HFFc6 (cell line): ENCODE data around the gene RCN1. TPM values are rescaled to one million over a fixed set of nuclear protein-coding genes. Genes with fewer than 3 reads are reported as not detected.

Experiments used
- DNase-seq: peaks from one replicate; pipeline ENCODE4 v3.0.0-alpha.2; 2018
- H3K27ac Mint-ChIP-seq: 2 replicates; pipeline ENCODE4 v1.8.0; 2020; ENCODE audit warnings: mild to moderate bottlenecking, mixed read lengths
- H3K27me3 Mint-ChIP-seq: 2 replicates; pipeline ENCODE4 v1.8.0; 2021; ENCODE audit warnings: mild to moderate bottlenecking, moderate library complexity, mixed read lengths; ENCODE audit not compliant: insufficient read depth
- H3K36me3 Mint-ChIP-seq: 2 replicates; pipeline ENCODE4 v1.8.0; 2021; ENCODE audit warnings: low read depth, mixed read lengths
- H3K4me1 Mint-ChIP-seq: 2 replicates; pipeline ENCODE4 v1.8.0; 2020; ENCODE audit warnings: low read depth, mixed read lengths
- H3K4me3 Mint-ChIP-seq: 2 replicates; pipeline ENCODE4 v1.8.0; 2020; ENCODE audit warnings: mild to moderate bottlenecking, moderate library complexity, mixed read lengths
- H3K9me3 Mint-ChIP-seq: 2 replicates; pipeline ENCODE4 v1.8.0; 2020; ENCODE audit warnings: mild to moderate bottlenecking, mixed read lengths
- total RNA-seq, 6 experiments: library from RNA; stranded (reverse); fragmentation: NEBNext Ultra II Directional; extraction: Animal tissue kit (Norgen Biotek cat#: 25700); gene quantifications; 2 replicates in 1 of 6; 3 replicates in 5 of 6; pipeline ENCODE4 v1.2.3, GENCODE V29; 2021
- TF ChIP-seq, protein P1 (sequence below): fragments of 200-600 bp; sonication (generic); IDR thresholded peaks from 2 replicates; pipeline ENCODE4 v1.5.0; 2021; ENCODE audit warnings: antibody characterized with exemption, mild to moderate bottlenecking

RCN1 gene
- total RNA-seq, 6 experiments from 2014 or later, result 212 to 294 (median 264) TPM

DNA sequence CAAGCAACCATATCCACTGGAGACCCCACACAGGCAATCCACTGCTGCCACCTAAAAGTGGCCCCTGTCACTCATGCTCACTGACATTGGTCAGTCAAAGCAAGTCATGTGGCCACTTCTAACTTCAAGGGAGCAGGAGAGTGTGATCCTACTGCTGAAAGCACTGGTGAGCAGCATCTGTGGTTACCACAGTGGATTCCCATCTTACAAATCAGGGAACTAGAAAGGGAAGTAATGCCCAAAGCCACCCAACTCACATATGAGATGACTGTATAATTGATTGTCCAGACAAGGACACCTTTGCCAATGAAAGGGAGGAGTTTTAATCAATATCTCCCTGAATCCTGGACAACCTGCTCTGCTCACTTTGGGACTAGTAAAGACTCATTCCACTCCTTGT lies 17.7 kb downstream of the RCN1 start:
- TF ChIP-seq, protein P1, sequence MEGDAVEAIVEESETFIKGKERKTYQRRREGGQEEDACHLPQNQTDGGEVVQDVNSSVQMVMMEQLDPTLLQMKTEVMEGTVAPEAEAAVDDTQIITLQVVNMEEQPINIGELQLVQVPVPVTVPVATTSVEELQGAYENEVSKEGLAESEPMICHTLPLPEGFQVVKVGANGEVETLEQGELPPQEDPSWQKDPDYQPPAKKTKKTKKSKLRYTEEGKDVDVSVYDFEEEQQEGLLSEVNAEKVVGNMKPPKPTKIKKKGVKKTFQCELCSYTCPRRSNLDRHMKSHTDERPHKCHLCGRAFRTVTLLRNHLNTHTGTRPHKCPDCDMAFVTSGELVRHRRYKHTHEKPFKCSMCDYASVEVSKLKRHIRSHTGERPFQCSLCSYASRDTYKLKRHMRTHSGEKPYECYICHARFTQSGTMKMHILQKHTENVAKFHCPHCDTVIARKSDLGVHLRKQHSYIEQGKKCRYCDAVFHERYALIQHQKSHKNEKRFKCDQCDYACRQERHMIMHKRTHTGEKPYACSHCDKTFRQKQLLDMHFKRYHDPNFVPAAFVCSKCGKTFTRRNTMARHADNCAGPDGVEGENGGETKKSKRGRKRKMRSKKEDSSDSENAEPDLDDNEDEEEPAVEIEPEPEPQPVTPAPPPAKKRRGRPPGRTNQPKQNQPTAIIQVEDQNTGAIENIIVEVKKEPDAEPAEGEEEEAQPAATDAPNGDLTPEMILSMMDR, result no peak

DNA sequence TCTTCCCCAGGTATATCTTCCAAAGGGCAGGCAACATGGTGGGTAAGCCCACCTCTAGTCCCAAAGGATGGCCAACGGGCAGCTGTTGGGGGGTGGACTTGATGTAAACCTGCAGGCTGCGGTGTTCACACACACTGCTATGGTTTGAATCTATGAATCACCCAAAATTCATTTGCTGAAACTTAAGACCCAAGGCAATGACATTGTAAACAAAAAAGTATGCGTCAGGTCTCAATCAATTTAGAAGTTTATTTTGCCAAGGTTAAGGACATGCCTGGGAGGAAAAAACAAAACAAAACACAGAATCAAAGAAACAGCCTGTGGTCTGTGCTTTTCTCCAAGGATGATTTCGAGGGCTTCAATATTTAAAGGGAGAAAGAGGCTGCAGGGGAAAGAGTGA lies 18.3 kb downstream of the RCN1 start:
- H3K4me3 Mint-ChIP-seq, result no peak overlapping the region
- peaks cover 8% of the 10 kb centered on the region; the same call in 1 of the 2 replicates for H3K4me1 Mint-ChIP-seq
- no peak overlapping the region for H3K27ac Mint-ChIP-seq
- peaks cover 8% of the 10 kb centered on the region for H3K27me3 Mint-ChIP-seq
- TF ChIP-seq, protein P1, result no peak
- H3K36me3 Mint-ChIP-seq, result peaks cover 9% of the 10 kb centered on the region
- no peaks in the 10 kb centered on the region for H3K9me3 Mint-ChIP-seq
- no peak for DNase-seq

More for the DNA sequence above, 17.7 kb downstream of the RCN1 start:
- H3K36me3 Mint-ChIP-seq, result peaks cover 11% of the 10 kb centered on the region
- no peaks in the 10 kb centered on the region for H3K9me3 Mint-ChIP-seq
- H3K27me3 Mint-ChIP-seq, result peaks cover 8% of the 10 kb centered on the region
- no peak overlapping the region for H3K27ac Mint-ChIP-seq
- H3K4me3 Mint-ChIP-seq, result no peak overlapping the region
- no peak for DNase-seq
- peaks cover 8% of the 10 kb centered on the region; the same call in 1 of the 2 replicates for H3K4me1 Mint-ChIP-seq

DNA sequence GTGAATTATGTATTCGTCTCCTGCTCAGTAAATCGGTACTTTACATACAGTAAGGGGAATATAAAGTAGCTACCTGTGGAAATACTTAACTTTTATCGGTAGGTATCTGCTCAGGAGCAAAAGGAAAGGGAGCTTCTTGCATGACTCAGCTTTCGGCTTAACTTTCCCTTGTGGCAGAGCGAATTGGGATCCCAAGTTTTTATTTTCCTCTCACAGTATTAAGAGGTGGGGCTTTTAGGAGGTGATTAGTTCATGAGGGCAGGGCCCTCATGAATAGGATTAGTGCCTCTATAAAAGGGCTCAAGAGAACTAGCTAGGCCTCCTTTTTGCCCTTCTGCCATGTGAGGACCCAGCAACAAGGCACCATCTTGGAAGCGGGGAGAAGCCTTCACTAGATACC lies 18.7 kb downstream of the RCN1 start:
- Mint-ChIP-seq H3K4me1 (peaks cover 8% of the 10 kb centered on the region; the same call in 1 of the 2 replicates), H3K27ac (no peak overlapping the region)

DNA sequence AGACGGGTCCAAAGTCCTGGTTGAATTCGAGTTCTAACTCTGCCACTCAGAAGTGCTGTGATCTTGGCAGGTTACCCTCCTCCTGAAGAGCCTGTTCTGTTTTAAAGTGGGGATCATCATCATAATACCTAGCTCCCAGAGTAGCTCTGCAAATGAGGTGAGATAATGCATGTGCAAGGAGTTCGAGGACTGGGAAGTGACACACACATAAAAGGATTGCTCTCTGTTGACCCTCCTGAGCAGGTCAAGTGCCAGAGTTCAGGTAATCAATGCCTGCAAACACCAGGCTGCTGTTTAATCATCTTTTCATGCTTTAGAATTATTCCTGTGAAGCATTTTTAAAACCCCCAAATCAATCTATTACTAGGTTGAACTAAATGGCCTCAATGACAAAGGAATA lies 19.9 kb downstream of the RCN1 start:
- Mint-ChIP-seq H3K9me3 (no peaks in the 10 kb centered on the region), H3K4me3 (no peak overlapping the region), H3K27me3 (peaks cover 8% of the 10 kb centered on the region), H3K4me1 (peaks cover 8% of the 10 kb centered on the region; the same call in 1 of the 2 replicates), H3K36me3 (peaks cover 4% of the 10 kb centered on the region; the same call in 1 of the 2 replicates), H3K27ac (no peak overlapping the region)
- TF ChIP-seq, protein P1, result no peak
- DNase-seq, result no peak

More for the DNA sequence above, 18.7 kb downstream of the RCN1 start:
- Mint-ChIP-seq H3K27me3 (peaks cover 8% of the 10 kb centered on the region), H3K4me3 (no peak overlapping the region), H3K9me3 (no peaks in the 10 kb centered on the region), H3K36me3 (peaks cover 6% of the 10 kb centered on the region; the same call in 1 of the 2 replicates)
- TF ChIP-seq, protein P1, result no peak
- DNase-seq, result no peak

DNA sequence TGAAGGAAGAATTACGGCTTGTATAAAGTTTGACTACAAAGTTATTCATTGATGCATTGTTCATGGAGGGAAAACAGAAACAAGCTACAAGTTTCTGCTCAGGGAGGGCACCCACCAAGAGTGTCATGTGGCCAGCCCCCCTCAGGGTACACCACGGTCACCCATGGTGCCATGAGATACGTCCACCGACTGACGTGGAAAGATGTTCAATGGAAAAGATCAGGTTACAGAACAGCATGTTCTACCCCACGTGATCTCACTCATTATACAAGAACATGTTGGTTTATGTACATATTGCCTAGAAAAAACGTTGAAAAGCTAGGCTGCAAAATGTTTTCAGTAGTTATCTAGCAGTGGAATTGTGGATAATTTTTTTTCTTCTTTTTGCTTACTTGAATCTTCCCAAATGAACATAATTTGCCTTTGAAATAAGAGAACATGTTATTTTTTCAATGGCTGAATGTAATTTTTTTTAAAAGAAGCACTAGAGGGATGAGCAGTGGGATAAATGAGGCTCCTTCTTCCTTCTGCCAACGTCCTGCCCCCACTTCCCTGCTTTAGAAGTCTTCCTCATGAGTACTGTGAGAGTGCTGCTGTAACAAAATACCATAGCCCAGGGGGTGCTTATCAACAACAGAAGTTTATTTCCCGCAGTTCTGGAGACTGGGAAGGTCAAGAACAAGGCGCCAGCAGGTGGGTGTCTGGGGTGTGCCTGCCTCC lies 22.5 kb downstream of the RCN1 start:
- H3K27me3 Mint-ChIP-seq, result peaks cover 9% of the 10 kb centered on the region
- H3K4me1 Mint-ChIP-seq, result peaks cover 14% of the 10 kb centered on the region
- H3K27ac Mint-ChIP-seq, result no peak overlapping the region
- H3K9me3 Mint-ChIP-seq, result no peaks in the 10 kb centered on the region
- DNase-seq, result no peak
- H3K36me3 Mint-ChIP-seq, result no peaks in the 10 kb centered on the region
- TF ChIP-seq, protein P1, result no peak
- H3K4me3 Mint-ChIP-seq, result no peak overlapping the region
